IPS-15b (cell line): ENCODE data around the gene EEFSEC.

Source experiments
- H3K27me3 ChIP-seq: one replicate; pipeline ENCODE4 v1.6.1; 2013; ENCODE audit warnings: low read length; ENCODE audit not compliant: control insufficient read depth, insufficient read depth
- H3K36me3 ChIP-seq: one replicate; pipeline ENCODE4 v1.6.1; 2013; ENCODE audit warnings: low read length; ENCODE audit not compliant: control insufficient read depth, insufficient read depth
- H3K4me1 ChIP-seq: one replicate; pipeline ENCODE4 v1.6.1; 2013; ENCODE audit warnings: mild to moderate bottlenecking, low read length; ENCODE audit not compliant: control insufficient read depth, insufficient read depth
- H3K4me3 ChIP-seq: one replicate; pipeline ENCODE4 v1.5.1; 2013; ENCODE audit warnings: low read depth, low read length
- H3K9ac ChIP-seq: one replicate; pipeline ENCODE4 v1.6.1; 2013; ENCODE audit warnings: low read depth, mild to moderate bottlenecking, low read length
- H3K9me3 ChIP-seq: one replicate; pipeline ENCODE4 v1.6.1; 2013; ENCODE audit warnings: mild to moderate bottlenecking, low read length; ENCODE audit not compliant: control insufficient read depth, insufficient read depth

The EEFSEC gene

DNA sequence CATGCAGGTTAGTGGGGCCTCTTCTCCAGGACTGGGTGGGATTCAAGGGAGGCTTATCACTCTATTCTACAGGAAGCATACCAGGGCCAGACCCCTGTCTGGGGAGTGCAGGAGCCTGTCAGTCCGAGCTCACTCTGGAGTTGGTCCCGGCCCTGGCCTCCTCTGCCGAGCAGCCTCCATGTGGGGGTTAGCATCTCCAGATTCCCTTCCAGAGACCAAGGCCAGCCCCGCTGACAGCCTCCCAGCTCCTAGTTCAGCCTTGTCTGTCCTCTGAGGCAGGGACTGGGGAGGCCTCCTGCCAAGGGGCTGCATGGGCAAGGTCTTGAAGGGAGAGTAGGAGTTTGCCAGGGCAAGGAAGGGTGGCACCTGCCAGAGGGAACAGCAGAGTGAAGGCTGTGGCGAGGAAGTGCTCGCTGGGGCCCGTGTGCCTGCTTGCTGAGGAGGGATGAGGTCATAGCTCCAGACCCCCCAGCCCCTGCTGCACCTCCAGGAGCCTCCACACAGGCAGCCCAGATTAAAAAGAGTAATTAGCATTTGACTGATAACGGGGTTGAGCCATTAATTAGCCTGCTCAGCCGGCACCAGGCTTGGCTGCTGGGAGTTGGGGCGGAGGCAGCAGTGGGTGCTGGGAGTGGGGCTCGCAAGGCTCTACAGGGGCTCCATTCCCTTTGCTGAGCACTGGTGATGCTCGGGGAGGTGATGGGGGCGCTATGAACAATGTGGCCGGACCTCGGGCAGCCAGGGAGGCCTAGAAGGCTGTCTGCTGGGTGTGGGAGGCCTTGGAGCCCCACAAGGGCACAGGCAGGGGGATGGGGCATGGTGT is 259.1 kb downstream of the EEFSEC start:
- H3K27me3 ChIP-seq, result no peaks in the 10 kb centered on the region
- no peak overlapping the region for H3K4me3 ChIP-seq

DNA sequence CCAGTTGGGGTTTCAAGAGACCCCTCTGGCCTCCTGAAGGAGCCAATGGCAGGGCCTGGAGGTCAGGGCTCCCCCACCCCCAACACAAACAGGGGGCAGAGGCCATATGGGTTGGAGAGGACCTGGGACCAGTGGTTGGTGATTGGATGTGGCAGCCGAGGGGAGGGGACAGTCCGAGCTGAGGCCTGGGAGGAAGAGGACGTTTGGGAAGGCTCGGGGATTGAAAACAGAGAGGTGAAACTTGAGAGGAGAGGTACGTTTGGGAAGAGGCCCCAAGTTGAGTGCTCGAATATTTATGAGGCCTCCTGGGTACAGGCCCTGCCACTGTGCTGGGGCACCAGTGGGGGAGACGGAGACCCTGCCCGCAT is 259.7 kb downstream of the EEFSEC start:
- no peaks in the 10 kb centered on the region for H3K27me3 ChIP-seq
- H3K36me3 ChIP-seq, result peaks cover 2% of the 10 kb centered on the region
- no peak overlapping the region for H3K4me3 ChIP-seq
- peaks cover 4% of the 10 kb centered on the region for H3K4me1 ChIP-seq
- H3K9ac ChIP-seq, result no peak overlapping the region
- H3K9me3 ChIP-seq, result no peaks in the 10 kb centered on the region

More for the DNA sequence above, 259.1 kb downstream of the EEFSEC start:
- no peak overlapping the region for H3K9ac ChIP-seq
- peaks cover 4% of the 10 kb centered on the region for H3K4me1 ChIP-seq
- H3K36me3 ChIP-seq, result peaks cover 2% of the 10 kb centered on the region
- H3K9me3 ChIP-seq, result no peaks in the 10 kb centered on the region

- Histone ChIP-seq H3K9me3 (no peaks in the 10 kb centered on the region), H3K4me3 (no peak overlapping the region), H3K36me3 (peaks cover 2% of the 10 kb centered on the region), H3K27me3 (no peaks in the 10 kb centered on the region), H3K4me1 (peaks cover 4% of the 10 kb centered on the region), H3K9ac (no peak overlapping the region)
Measured at GRCh38 chr3:128413413-128414205, 260.3 kb downstream of the EEFSEC start.

DNA sequence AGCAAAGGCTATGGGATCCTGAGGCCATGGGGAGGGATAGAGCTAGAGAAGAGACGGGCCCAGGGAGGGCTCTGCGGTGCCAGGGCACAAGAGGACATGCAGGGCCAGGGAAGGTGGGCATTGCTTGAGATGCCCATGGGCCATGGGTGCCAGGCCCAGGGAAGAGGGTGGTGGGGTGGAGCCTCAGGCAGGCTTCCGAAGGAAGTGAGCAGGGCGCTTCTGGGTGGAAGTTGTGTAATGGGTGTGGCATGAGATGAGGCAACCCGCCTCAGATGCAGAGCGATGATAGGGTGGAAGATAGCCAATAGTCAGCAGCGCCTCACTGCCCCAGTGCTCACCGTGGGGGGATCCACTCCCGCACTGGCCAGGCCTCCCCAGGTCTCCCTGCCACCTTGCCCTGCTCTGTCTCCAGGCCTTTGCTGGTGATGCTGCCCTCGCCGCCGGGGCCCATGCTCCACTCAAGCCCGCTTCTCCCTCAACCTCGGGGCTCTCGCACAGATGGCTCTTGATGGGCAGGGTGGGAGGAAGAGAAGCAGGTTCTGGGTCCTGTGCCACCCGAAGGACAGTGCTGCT is 262.0 kb downstream of the EEFSEC start:
- Histone ChIP-seq H3K4me1 (peaks cover 4% of the 10 kb centered on the region), H3K9me3 (no peaks in the 10 kb centered on the region), H3K4me3 (no peak overlapping the region), H3K36me3 (peaks cover 2% of the 10 kb centered on the region), H3K9ac (no peak overlapping the region), H3K27me3 (no peaks in the 10 kb centered on the region)

DNA sequence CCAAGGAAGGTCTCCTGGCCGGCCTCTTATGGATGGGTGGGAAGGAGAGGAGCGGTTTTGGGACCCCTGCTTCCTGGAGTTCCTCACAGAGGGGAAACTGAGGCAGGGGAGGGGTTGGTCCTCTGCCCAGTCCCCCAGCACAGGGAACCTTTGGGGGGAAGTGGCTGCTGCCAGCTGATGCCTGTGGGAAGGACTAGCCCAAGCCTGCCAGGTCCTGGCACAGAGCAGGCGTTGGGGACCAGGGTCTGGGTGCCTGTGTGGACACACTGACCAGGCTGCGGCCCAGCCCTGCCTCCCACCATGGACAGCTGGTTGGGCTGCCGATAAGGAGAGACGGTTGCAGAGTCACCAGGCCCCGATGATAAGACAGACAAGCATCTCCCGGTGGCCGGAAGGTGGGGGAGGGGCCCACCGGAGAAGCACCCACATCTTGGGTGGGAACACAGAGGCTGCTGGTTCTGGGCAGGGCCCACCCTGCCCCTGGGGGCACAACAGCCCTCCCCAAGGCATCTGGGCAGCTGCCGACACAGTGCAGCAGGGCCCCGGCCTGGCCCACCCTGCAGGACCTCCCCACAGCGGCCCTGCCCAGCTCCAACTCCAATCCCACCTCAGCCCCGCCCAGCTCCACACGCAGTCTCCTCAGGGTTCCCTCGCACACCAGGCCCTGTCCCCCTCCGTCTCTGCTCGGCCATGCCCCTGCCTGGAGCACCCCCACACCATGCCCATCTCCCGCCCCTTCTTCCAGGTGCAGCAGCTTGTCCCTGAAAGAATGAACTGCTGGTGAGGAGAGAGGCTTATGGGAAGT is 262.7 kb downstream of the EEFSEC start:
- peaks cover 4% of the 10 kb centered on the region for H3K4me1 ChIP-seq
- H3K4me3 ChIP-seq, result no peak overlapping the region

DNA sequence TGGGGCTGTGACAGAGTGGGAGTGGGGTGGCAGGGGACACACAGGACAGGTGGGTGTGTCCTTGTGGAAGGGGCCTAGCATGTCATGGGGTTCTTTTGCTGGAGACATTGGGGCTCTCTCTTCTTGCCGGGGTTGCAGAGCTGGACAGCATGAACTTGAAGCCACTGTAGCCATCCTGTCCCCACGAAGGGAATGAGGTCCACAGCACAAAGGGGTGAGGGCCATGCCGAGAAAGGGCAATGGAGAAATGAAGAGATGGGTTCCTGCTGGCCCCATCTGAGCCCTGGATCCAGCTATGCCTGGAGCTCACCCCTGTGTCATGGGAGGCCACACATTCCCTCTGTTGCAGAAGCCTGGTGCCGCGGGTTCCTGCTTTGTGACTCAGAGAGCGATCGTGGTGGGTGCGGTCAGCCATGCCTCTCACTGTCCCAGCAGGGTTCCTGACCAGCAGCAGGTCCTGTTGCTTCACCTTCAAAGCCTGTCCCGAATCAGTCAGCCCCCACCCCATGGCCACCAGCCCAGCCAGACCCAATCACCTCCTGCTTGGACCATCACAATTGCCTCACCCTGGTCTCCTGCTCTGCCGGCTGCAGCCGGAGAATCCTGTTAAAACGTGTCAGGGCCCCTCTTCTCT is 263.4 kb downstream of the EEFSEC start:
- H3K4me1 ChIP-seq, result peaks cover 4% of the 10 kb centered on the region
- H3K36me3 ChIP-seq, result peaks cover 2% of the 10 kb centered on the region
- no peaks in the 10 kb centered on the region for H3K9me3 ChIP-seq
- no peak overlapping the region for H3K4me3 ChIP-seq
- H3K27me3 ChIP-seq, result no peaks in the 10 kb centered on the region
- H3K9ac ChIP-seq, result no peak overlapping the region

More for the DNA sequence above, 262.7 kb downstream of the EEFSEC start:
- H3K9me3 ChIP-seq, result no peaks in the 10 kb centered on the region
- H3K9ac ChIP-seq, result no peak overlapping the region
- H3K27me3 ChIP-seq, result no peaks in the 10 kb centered on the region
- peaks cover 2% of the 10 kb centered on the region for H3K36me3 ChIP-seq

DNA sequence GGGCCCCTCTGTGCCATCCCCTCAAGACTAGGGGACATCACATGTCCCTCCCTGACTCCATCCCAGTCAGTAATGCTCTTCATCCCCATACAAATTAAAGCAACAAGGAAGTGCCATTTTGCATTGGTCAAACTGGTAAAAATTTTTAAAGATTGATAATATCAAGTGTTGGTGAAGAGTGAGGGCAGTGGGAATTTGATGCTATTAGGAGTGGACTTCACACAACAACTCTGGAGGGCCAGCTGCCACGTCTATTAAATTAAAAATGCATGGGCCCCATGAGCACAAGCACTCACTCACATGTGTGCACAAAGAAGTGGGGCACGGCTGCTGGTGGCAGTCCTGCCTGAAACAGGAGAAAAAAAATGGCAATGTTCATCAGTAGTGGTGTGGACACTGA is 265.6 kb downstream of the EEFSEC start:
- no peaks in the 10 kb centered on the region for H3K9me3 ChIP-seq
- no peak overlapping the region for H3K9ac ChIP-seq
- H3K27me3 ChIP-seq, result no peaks in the 10 kb centered on the region
- no peak overlapping the region for H3K4me3 ChIP-seq
- no peaks in the 10 kb centered on the region for H3K4me1 ChIP-seq
- peaks cover 2% of the 10 kb centered on the region for H3K36me3 ChIP-seq

DNA sequence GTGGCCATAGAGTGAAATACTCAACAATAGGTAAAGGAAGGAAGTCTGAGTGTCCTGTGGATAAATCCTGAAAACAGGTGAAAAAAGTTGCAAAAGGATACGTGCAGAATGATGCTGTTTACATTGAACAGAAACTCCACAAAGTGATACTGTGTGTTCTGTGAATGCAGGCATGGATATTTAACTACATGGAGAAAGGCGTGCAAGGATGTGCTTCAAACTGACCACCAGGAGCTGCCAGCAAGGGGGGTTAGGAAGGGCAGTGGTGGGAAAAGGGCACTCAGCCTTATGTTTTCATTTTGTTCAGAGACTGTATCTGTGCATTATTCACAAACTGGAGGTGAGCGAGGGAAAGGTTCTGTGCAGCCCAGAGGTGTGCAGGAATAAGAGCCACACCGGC is 266.0 kb downstream of the EEFSEC start:
- Histone ChIP-seq H3K4me3 (no peak overlapping the region), H3K27me3 (no peaks in the 10 kb centered on the region), H3K4me1 (no peaks in the 10 kb centered on the region), H3K9ac (no peak overlapping the region), H3K36me3 (peaks cover 2% of the 10 kb centered on the region), H3K9me3 (no peaks in the 10 kb centered on the region)

DNA sequence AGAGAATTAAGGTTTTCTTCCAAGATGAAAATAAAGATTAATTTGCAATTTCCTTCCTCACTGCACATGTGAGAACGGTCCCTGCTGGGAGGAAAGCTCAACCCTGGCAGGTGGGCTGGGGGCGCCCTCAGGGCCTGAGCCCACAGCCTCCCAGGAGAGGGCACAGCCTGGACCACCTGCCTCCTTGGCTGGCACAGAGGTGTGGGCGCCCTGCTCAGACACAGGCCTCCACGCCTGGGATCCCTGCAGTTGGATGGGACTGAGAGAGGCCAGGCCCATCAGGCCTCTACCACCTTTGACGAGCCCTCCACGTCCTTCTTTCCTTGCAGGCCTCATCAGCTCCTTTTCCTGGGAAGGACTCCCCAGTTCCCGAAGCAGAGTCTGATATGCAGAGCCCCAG is 267.0 kb downstream of the EEFSEC start:
- no peak overlapping the region for H3K4me3 ChIP-seq
- no peaks in the 10 kb centered on the region for H3K9me3 ChIP-seq
- H3K27me3 ChIP-seq, result peaks cover 2% of the 10 kb centered on the region
- H3K4me1 ChIP-seq, result no peaks in the 10 kb centered on the region
- H3K9ac ChIP-seq, result no peak overlapping the region
- H3K36me3 ChIP-seq, result no peaks in the 10 kb centered on the region

GRCh38 chr3:128420720-128421438 is 267.6 kb downstream of the EEFSEC start:
- no peak overlapping the region for H3K4me3 ChIP-seq
- no peak overlapping the region for H3K9ac ChIP-seq
- no peaks in the 10 kb centered on the region for H3K36me3 ChIP-seq
- H3K4me1 ChIP-seq, result no peaks in the 10 kb centered on the region
- H3K9me3 ChIP-seq, result no peaks in the 10 kb centered on the region
- H3K27me3 ChIP-seq, result peaks cover 7% of the 10 kb centered on the region
